Right kidney (tissue), 9 donors: ENCODE results near the gene ZFHX2.
"Not testable (repeated sequence)": the region's sequence is repeated elsewhere in the genome, so short reads cannot be mapped to it uniquely, and the experiment has no call there.

Source experiments
- DNase-seq: peaks from one replicate; pipeline ENCODE4 v3.0.0-alpha.2; 2016
- long read RNA-seq, 8 donors: transcript quantifications; one replicate each; lab custom pipeline, GENCODE V29; 2026

The ZFHX2 gene
- long read RNA-seq, donor 1, partial matches to known transcripts, result 21 of 48 reads
- long read RNA-seq, donor 1, other reads (novel, unspliced or antisense), result 26 of 48 reads
- long read RNA-seq, donor 2, result 0 reads
- long read RNA-seq, donor 3, result 0 reads
- long read RNA-seq, donor 4, partial matches to known transcripts, result 0 of 9 reads
- long read RNA-seq, donor 4, other reads (novel, unspliced or antisense), result 9 of 9 reads
- long read RNA-seq, donor 5, partial matches to known transcripts, result 0 of 1 reads
- long read RNA-seq, donor 5, other reads (novel, unspliced or antisense), result 0 of 1 reads
- long read RNA-seq, donor 6, result 0 reads
- long read RNA-seq, donor 7, result 0 reads
- long read RNA-seq, donor 8, result 0 reads

GRCh38 chr14:23551266-23552028 is at the start of gene ZFHX2:
Gene ZFHX2 (minus strand): TSS chr14:23551765. CDS start chr14:23535325, 16,440 bp downstream.
- peak; percentile 81 for DNase-seq

GRCh38 chr14:23600806-23601205 is 49.2 kb upstream of the ZFHX2 start:
- DNase-seq, result no peak

- DNase-seq, result no peak
These were observed 48.8 kb upstream of the ZFHX2 start for GRCh38 chr14:23600322-23600707.

- DNase-seq, result not testable (repeated sequence)
These were observed 42.6 kb upstream of the ZFHX2 start for GRCh38 chr14:23594191-23594590.

- no peak for DNase-seq
These were observed 38.6 kb upstream of the ZFHX2 start for GRCh38 chr14:23590198-23590597.

DNA sequence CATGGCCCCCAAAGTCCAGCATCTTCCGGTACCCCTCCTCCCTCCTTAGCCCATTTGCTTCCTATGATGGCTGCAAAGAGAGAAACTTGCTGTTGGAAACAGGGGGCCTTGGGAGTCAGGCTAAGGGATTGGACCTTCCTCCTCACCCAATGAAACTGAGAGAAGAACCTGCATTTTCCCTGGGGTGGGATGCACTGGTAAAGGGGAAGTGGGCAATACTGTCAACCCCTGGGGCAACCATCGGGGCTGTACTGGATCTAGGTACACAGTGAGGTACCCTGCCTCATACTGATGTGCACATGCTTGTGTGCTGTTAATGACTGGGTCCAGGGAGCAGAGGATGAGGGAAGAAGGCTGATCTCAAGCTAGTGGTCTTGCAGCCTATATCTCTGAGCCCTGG is 38.0 kb upstream of the ZFHX2 start:
- no peak for DNase-seq

DNA sequence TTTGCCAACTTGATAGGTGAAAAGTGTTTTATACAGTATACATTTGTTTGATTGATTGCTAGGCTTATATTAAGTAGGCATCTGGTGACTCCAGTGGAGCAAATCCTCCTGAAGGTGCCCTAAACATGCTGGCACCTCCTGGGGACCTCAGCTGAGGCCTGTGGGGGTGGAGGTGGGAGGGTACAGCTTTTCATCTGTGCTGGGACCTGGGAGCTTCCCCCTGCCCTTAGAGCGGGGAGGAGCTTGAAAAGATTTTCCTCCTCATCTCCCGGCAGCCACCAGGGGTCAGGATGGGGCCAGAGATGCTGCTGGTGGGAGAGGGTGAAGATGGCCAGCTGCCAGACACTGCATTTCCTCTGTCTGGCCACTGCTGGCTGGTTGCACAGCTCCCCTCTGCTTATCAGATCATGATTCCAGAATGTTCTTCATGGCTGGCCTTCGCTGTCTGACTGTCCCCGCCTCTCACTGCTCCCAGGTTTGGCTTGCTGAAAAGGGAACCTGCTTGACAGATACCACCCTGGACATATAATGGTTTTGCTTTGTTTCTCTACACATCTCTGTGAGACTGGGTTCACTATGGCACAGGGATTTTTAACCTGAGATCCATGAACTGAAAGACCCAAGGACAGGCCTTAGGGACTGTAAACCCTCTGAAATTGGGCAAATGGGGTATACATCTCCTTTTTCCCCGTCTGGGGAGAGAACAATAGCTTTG is 37.5 kb upstream of the ZFHX2 start:
- DNase-seq, result peak; percentile 76

GRCh38 chr14:23584527-23585203 is 33.1 kb upstream of the ZFHX2 start:
- DNase-seq, result not testable (repeated sequence)

DNA sequence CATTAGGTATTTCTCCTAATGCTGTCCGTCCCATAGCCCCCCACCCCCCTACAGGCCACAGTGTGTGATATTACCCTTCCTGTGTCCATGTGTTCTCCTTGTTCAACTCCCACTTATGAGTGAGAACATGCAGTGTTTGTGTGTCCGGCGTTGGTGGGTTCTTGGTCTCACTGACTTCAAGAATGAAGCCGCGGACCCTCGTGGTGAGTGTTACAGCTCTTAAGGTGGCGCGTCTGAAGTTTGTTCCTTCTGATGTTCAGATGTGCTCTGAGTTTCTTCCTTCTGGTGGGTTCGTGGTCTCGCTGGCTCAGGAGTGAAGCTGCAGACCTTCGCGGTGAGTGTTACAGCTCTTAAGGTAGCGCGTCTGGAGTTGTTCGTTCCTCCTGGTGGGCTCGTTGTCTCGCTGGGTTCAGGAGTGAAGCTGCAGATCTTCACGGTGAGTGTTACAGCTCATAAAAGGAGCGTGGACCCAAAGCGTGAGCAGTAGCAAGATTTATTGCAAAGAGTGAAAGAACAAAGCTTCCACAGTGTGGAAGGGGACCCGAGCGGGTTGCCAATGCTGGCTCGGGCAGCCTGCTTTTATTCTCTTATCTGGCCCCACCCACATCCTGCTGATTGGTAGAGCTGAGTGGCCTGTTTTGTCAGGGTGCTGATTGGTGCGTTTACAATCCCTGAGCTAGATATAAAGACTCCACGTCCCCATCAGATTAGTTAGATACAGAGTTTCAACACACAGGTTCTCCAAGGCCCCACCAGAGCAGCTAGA is 32.4 kb upstream of the ZFHX2 start:
- DNase-seq, result not testable (repeated sequence)

DNA sequence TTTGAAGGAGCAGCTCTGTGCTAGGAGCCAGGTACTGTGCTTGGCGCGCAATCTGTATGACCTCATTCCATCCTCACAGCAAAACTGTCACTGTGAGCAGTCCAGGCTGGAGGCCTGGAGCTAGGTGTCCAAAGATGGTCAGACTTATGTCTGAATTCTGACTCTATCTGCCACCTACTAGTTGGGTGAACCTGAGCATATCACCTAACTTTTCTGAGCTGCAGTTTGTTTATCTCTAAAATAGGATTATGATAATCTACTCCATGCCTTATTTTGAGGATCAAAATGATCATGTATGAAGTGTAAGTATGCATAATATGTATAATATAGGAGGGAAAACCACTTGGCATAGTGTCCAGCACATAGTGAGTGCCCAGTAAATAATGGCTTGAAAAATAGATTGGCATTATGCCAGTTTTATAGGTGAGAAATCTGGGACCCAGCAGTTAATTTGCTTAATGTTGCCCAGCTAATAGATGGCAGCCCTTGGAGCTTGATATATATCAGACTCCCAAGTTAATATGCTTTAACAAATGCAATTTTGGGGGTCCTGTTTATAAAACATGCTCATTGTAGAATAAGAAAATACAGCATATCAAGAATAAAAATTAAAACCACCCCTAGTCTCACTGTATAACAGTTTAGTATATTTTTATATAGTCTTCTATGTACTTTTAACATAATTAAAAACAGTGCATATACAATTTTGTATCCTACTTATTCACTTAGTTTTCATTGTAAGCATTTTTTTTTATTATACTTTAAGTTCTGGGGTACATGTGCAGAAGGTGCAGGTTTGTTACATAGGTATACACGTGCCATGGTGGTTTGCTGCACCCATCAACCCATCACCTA is 31.6 kb upstream of the ZFHX2 start:
- no peak for DNase-seq

- no peak for DNase-seq
These were observed 29.4 kb upstream of the ZFHX2 start for GRCh38 chr14:23580948-23581281.

DNA sequence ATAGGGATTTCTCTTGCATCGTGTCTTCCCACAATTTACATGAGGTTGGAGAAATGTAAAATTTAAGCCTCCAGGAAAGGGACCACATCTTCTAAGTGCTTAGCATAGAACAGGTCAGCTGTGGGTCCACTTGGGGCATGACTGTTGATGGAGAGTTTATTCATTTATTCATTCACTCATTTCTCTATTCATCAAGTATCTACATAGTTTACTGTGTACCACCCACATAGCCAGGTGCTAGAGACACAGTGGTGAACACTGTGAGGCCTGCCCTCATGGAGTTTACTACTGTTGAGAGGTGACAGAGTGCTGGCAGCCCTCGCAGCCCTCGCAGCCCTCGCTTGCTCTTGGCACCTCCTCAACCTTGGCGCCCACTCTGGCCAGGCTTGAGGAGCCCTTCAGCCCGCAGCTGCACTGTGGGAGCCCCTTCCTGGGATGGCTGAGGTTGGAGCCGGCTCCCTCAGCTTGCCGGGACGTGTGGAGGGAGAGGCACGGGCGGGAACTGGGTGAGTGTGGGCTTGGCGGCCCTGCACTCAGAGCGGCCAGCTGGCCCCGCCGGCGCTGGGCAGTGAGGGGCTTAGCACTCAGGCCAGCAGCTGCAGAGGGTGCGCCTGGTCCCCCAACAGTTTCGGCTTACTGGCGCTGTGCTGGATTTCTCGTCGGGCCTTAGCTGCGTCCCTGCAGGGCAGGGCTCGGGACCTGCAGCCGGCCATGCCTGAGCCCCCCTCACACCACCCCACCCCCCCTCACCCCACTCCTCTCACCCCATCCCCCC is 28.8 kb upstream of the ZFHX2 start:
- DNase-seq, result no peak

GRCh38 chr14:23579739-23580138 is 28.2 kb upstream of the ZFHX2 start:
- no peak for DNase-seq

- no peak for DNase-seq
These were observed 27.7 kb upstream of the ZFHX2 start for GRCh38 chr14:23579311-23579630.

GRCh38 chr14:23578560-23579310 is 27.2 kb upstream of the ZFHX2 start, which contains the start of gene JPH4:
Gene JPH4 (minus strand): TSS chr14:23578790. CDS start chr14:23577453, 1,337 bp downstream.
- DNase-seq, result peak; percentile 62

DNA sequence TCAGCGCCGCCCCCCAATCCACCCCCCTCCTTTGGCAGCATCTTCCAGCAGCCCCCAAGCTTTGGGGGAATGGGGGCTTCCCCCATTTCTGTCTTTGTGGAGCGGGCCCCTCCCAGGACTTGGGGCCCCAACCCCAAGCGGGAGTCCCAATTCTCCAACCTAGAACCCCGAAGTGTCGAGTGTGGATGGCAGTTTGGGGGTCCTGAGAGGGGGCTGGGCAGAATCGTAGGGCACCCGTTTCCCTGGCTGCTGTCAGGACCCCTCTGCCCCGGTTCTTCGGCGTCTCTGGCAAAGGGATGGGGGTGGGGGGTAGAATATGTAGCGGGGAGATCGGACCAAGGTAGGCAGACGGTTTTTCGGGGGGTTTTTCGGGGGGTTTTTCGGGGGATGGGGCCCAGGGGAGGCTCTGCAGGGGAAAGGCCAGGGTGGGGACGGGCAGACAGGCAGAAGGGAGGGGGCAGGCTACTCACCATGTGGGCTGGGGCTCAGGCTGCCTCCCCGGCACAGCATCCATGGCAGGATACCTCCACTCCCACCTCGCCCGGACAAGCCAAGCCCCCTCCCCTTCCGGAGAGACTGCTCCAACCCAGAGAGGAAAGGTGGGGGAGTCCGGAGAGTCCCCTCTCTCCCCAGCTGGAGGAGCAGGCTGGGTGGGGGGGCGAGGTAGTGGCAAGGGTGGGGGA is 26.3 kb upstream of the ZFHX2 start:
- DNase-seq, result no peak

DNA sequence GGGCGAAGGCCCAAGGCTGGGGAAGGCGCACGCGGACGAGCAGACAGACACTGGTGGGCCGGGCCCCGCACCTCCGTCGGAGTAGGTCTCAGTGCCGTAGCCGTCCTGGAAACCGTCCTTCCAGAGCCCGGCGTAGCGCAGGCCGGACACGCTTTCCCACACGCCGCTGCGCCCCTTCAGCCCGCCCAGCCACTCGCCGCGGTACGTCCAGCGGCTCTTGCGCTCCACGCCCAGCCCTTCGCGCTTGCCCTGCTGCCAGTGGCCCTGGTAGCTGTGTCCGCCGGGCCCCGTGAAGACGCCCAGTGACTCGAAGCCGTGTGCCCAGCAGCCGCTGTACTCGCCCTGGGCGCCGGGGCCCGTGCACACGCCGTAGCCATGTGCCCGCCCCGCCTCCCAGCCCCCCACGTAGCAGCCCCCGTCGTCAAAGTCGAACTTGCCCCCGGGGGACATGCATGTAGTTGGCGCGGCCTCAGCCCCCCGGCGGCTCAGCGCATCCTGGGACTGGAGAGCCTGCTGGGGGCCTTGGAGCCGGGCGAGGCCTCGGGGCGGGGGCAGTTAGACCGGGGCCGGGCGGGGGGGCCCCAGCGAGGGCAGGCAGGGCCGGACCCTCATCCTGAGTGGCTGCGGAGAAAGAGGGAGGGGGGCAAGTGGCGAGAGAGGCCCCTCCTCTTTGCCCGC is 25.6 kb upstream of the ZFHX2 start:
- peak; percentile 63 for DNase-seq

DNA sequence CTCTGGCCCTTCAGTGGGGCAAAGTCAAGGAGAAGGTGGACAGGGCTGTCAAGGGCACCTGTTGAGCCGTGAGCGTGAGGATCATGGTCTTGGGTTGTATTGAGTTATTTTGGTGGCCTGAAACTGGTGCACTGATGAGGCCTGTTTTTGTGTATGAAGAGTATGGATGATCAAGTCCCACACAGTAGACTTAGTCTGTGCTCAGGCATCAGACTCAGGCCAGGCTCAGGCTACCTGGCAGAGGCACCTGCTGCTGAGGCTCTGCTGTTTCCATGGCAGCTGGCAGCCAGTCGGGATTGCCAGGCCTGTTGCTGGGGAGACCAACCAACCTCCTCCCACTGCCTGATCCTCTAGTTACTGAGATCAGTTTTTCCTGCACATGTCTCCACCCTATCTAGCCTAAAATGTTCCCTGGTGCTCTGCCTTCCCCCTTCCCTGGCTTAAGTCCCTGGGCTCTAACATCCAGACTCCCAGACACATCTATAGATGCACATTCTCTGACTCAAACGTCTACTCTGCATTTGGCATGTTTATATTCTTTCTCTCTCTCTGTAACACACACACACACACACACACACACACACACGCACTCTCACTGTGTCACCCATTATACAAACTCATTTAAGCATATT is 21.9 kb upstream of the ZFHX2 start:
- DNase-seq, result no peak
